CD4-positive, alpha-beta T cell (primary cell): ENCODE results near the gene PHYKPL. TPM values are rescaled to one million over a fixed set of nuclear protein-coding genes. Genes with fewer than 3 reads are reported as not detected.

Experiments
- ATAC-seq: fragments of 200-7000 bp; cut with Tn5 transposase; one replicate; pipeline ENCODE4 v1.10.0; 2022; ENCODE audit warnings: mild to moderate bottlenecking; ENCODE audit not compliant: poor library complexity
- CTCF ChIA-PET: fragments of 350-600 bp; sonication (Branson Sonifier 250); formaldehyde crosslinking; loops from one replicate; lab custom pipeline; 2021; ENCODE audit warnings: antibody characterized with exemption, inconsistent platforms; lab: Charles Lee
- POLR2A ChIA-PET: fragments of 350-600 bp; sonication (Branson Sonifier 250); formaldehyde crosslinking; loops from one replicate; lab custom pipeline; 2021; ENCODE audit warnings: antibody characterized with exemption, inconsistent platforms; lab: Charles Lee
- DNase-seq, 14 experiments: peaks; one replicate each; pipeline ENCODE4 v3.0.0-alpha.2; 2013 to 2020; ENCODE audit warnings: mixed read lengths in 2 of 14
- H3K27ac ChIP-seq, 2 donors: one replicate each; pipeline versions ENCODE4 v1.5.1 to v1.7.0; 2013; ENCODE audit warnings: low read length in 2 of 2, low read depth in 1 of 2, mild to moderate bottlenecking in 1 of 2
- H3K27me3 ChIP-seq, 2 experiments: 1 replicate in 1 of 2; 2 replicates in 1 of 2; pipeline versions ENCODE4 v1.6.1 to v1.7.0; 2013; ENCODE audit warnings: low read length in 2 of 2, control low read depth in 1 of 2, mild to moderate bottlenecking in 1 of 2, moderate library complexity in 1 of 2; ENCODE audit not compliant: insufficient read depth in 2 of 2, control insufficient read depth in 1 of 2
- H3K36me3 ChIP-seq: one replicate; pipeline ENCODE4 v1.6.1; 2013; ENCODE audit warnings: low read length, control low read depth; ENCODE audit not compliant: insufficient read depth
- H3K4me1 ChIP-seq: one replicate; pipeline ENCODE4 v1.6.1; 2013; ENCODE audit warnings: low read length, control low read depth; ENCODE audit not compliant: insufficient read depth
- H3K4me3 ChIP-seq: one replicate; pipeline ENCODE4 v1.5.1; 2013; ENCODE audit warnings: mild to moderate bottlenecking, low read length, moderate library complexity
- H3K9me3 ChIP-seq, 2 experiments: 1 replicate in 1 of 2; 2 replicates in 1 of 2; pipeline versions ENCODE4 v1.6.1 to v1.7.0; 2013; ENCODE audit warnings: low read length in 2 of 2, mild to moderate bottlenecking in 2 of 2, control low read depth in 1 of 2, moderate library complexity in 1 of 2; ENCODE audit not compliant: control insufficient read depth in 1 of 2, insufficient read depth in 1 of 2
- H3K27ac Mint-ChIP-seq: one replicate; pipeline ENCODE4 v1.8.0; 2020; ENCODE audit warnings: mixed read lengths
- H3K27me3 Mint-ChIP-seq: one replicate; pipeline ENCODE4 v1.8.0; 2021; ENCODE audit warnings: mixed read lengths
- H3K36me3 Mint-ChIP-seq: one replicate; pipeline ENCODE4 v1.8.0; 2021; ENCODE audit warnings: low read depth, mixed read lengths
- H3K4me1 Mint-ChIP-seq: one replicate; pipeline ENCODE4 v1.8.0; 2021; ENCODE audit warnings: low read depth, mixed read lengths
- H3K4me3 Mint-ChIP-seq: one replicate; pipeline ENCODE4 v1.8.0; 2020; ENCODE audit warnings: mild to moderate bottlenecking, mixed read lengths
- H3K9me3 Mint-ChIP-seq: one replicate; pipeline ENCODE4 v1.8.0; 2020; ENCODE audit warnings: mixed read lengths
- intact Hi-C, 2 experiments: fragments of 100-400 bp; cut with DNase I in 1 of 2; cut with micrococcal nuclease in 1 of 2; formaldehyde crosslinking; loops; one replicate each; pipeline versions ENCODE4 v1.15.1 to v1.9.0; 2023 to 2025; cut with DNase I, micrococcal nuclease
- total RNA-seq, 174 experiments: library from RNA in 2 of 174; stranded (reverse) in 2 of 174; gene quantifications; one replicate each; pipeline ENCODE4 v1.2.3 and lab custom pipeline; 2021 to 2026
- TF ChIP-seq, protein P1 (sequence below): fragments of 200-600 bp; IDR thresholded peaks from one replicate; pipeline ENCODE4 v1.8.0; 2022; ENCODE audit warnings: antibody characterized with exemption, mild to moderate bottlenecking

Gene PHYKPL
- total RNA-seq, 2 experiments from 2014 or later: 90.9 to 92.8 TPM

DNA sequence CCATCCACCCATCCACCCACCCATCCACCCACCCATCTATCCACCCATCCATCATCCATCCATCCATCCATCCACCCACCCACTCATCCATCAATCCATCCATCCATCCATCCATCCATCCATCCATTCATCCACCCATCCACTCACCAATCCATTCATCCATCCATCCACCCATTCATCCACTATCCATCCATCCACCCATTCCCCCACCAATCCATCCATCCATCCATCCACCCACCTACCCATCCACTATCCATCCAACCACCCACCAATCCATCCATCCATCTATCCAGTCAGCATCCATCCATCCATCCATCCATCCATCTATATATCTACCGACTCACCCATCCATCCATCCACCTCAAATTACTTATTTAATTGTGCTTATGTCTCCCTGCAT, 36.9 kb upstream of the PHYKPL start:
- H3K27me3 Mint-ChIP-seq: no peaks in the 10 kb centered on the region
- TF ChIP-seq, protein P1, sequence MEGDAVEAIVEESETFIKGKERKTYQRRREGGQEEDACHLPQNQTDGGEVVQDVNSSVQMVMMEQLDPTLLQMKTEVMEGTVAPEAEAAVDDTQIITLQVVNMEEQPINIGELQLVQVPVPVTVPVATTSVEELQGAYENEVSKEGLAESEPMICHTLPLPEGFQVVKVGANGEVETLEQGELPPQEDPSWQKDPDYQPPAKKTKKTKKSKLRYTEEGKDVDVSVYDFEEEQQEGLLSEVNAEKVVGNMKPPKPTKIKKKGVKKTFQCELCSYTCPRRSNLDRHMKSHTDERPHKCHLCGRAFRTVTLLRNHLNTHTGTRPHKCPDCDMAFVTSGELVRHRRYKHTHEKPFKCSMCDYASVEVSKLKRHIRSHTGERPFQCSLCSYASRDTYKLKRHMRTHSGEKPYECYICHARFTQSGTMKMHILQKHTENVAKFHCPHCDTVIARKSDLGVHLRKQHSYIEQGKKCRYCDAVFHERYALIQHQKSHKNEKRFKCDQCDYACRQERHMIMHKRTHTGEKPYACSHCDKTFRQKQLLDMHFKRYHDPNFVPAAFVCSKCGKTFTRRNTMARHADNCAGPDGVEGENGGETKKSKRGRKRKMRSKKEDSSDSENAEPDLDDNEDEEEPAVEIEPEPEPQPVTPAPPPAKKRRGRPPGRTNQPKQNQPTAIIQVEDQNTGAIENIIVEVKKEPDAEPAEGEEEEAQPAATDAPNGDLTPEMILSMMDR: no peak
- no peak for ATAC-seq
- Histone ChIP-seq H3K4me1 (no peaks in the 10 kb centered on the region), H3K27ac (no peak overlapping the region), H3K4me3 (no peak overlapping the region), H3K9me3 (no peaks in the 10 kb centered on the region), H3K27me3 (no peaks in the 10 kb centered on the region), H3K36me3 (no peaks in the 10 kb centered on the region)
- CTCF ChIA-PET: no interaction called here
- H3K36me3 Mint-ChIP-seq: no peaks in the 10 kb centered on the region
- DNase-seq: no peak
- intact Hi-C loops: no loop called here
- H3K4me3 Mint-ChIP-seq: no peak overlapping the region
- H3K4me1 Mint-ChIP-seq: no peaks in the 10 kb centered on the region
- no peaks in the 10 kb centered on the region for H3K9me3 Mint-ChIP-seq
- POLR2A ChIA-PET: no interaction called here
- no peak overlapping the region for H3K27ac Mint-ChIP-seq

DNA sequence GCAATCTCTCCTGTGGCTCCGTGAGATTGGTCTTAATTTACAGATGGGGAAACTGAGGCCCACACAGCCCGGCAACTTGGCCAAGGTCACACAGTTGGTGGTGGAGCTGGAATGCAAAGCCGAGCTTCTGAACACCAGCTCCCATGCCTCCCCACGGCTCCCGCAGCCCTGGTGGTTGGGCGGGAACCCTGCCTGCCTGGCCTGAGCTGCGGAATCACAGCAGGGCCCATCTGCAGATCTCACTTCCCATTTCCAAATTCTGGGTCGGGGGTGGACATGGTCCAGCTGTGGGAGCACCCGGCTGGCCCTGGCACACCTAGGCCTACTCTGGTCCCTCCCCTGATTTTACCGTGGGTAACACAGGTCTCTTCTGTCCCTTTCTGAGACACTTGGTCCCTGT, 35.3 kb upstream of the PHYKPL start:
- Mint-ChIP-seq H3K4me3 (no peak overlapping the region), H3K4me1 (no peaks in the 10 kb centered on the region), H3K27me3 (no peaks in the 10 kb centered on the region), H3K27ac (no peak overlapping the region), H3K9me3 (no peaks in the 10 kb centered on the region), H3K36me3 (no peaks in the 10 kb centered on the region)
- no peaks in the 10 kb centered on the region for H3K27me3 ChIP-seq
- TF ChIP-seq, protein P1: no peak
- DNase-seq (no peak), ATAC-seq (no peak)
- ChIA-PET CTCF (no interaction called here), POLR2A (no interaction called here)
- H3K9me3 ChIP-seq: peaks cover 0 to 6% of the 10 kb centered on the region in 2 experiments
- no peak overlapping the region for H3K4me3 ChIP-seq
- no peaks in the 10 kb centered on the region for H3K36me3 ChIP-seq
- intact Hi-C loops: no loop called here
- no peaks in the 10 kb centered on the region for H3K4me1 ChIP-seq
- no peak overlapping the region for H3K27ac ChIP-seq

DNA sequence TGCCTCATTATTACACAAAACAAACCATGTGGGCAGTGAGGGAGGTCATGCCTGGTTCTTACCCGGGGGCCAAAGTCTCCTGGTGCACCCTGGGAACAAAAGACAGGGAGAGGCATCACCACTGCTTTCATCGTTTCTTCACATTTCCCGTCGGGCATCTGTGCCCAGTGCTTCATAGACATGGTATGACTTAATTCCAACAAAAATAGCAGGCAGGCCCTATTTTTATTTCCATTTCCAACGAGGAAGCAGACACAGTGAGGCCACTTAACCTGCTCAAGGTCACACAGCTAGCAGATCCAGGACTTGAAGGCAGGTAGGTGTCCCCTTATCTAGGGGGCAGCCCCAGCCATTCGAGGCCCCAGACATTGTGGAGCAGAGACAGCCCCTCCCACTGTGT, 34.6 kb upstream of the PHYKPL start:
- Mint-ChIP-seq H3K9me3 (no peaks in the 10 kb centered on the region), H3K4me1 (no peaks in the 10 kb centered on the region), H3K27ac (no peak overlapping the region), H3K36me3 (no peaks in the 10 kb centered on the region), H3K27me3 (no peaks in the 10 kb centered on the region), H3K4me3 (no peak overlapping the region)
- H3K27me3 ChIP-seq: no peaks in the 10 kb centered on the region
- no peaks in the 10 kb centered on the region for H3K4me1 ChIP-seq
- no peak overlapping the region for H3K27ac ChIP-seq
- POLR2A ChIA-PET: no interaction called here
- DNase-seq (no peak), ATAC-seq (no peak)
- peaks cover 0 to 7% of the 10 kb centered on the region in 2 experiments for H3K9me3 ChIP-seq
- CTCF ChIA-PET: no interaction called here
- TF ChIP-seq, protein P1: no peak
- intact Hi-C loops: no loop called here
- no peak overlapping the region for H3K4me3 ChIP-seq
- H3K36me3 ChIP-seq: no peaks in the 10 kb centered on the region
